Stimulated activated CD4-positive, alpha-beta T cell treated with anti-CD3 and anti-CD28 coated beads, Interleukin-4, amount 100 ng/mL, for 24 hours (primary cell): ENCODE measurements around the gene PTPRC.

Experiments used
- DNase-seq: peaks from one replicate; pipeline ENCODE4 v3.0.0-alpha.2; 2020

The PTPRC gene

DNA sequence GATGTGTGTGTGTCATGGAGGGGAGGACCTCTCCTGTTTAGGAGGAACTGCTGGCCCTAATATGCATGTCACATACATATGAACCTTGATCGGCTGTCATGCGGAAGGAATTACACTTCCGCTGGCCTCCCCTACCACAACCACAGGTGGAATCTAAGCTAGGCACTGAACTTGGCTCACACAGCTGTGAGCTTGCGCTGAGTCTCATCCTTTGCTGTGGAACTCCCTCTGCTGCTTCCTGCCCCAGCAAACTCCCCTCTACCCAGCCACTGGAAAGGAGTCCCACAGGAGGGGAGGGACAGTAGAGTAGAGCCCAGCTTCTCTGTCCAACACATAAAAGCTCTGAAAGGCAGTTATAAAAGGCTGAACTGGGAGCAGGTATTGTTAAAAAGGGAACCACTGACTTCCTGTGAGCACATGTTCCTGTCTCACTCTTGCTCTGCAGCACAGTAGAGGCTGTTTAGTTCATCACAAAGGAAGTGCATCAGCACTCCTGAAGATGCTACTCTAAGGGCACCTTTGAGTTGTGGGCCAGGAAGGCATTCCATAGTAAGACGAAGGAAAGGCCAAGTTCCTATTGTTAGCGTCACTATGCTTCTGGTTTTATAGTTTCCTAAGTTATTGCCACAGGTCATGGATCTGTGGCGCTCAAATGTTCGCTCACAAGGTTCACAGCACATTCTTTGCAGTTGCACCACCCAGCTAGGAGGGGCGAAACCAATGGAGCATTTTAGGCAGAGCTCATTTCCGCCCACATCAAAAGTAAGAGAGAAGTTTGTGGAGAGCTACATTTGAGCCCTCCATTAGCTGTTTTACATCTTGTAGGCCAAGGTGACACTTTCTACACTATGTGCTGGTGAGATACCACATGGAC lies 17.7 kb upstream of the PTPRC start:
- DNase-seq, result peak; percentile 65

DNA sequence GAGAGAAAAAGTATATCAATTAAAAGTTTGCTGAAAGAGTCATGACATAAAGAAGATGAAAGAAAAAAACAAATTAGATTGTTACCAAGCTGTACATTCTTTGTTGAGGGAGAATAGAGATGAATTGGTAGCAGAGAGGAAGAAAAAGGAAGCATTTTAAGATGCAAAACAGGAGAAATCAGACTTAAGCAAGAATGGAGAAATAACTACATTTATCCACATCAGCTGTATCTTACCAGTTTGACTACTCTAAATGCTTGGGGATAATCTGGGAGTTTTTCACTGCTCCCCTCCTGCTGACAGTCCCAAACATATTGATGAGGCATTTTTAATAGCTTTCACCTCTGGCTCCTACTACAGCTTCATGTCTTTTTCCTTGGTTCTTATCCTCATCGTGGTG lies 16.8 kb upstream of the PTPRC start:
- DNase-seq, result no peak

- DNase-seq, result no peak
Measured at GRCh38 chr1:198623752-198624647, 14.8 kb upstream of the PTPRC start.

GRCh38 chr1:198624648-198624980 lies 14.2 kb upstream of the PTPRC start:
- no peak for DNase-seq

DNA sequence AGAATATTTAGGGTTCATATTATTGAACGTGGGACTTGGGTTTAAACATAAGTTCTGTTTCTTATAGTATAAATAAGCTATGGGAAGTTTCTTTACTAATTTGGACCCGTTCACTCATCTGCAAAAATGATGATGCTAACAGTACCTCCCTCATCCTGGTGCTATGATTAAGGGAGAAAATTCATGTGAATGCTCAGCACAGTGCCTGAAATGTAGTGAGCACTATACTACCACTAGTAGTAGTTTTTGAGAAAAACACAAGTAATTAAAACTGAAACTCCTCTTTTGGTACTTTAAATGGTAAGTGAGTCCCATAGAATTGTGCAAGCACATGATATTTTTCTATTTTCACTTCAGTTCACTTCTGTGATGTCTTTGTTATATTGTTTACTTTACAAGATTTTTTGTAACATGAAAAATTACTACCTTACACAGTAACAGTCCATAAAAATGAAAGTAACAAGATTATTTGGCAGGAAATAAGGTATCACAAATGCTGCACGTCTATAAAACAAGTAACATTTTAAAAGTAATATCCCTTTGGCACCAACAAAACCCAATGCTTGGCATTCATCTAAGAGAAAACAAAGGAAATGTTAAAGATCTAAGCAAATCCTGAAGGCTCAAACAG lies 11.3 kb upstream of the PTPRC start:
- DNase-seq, result no peak

DNA sequence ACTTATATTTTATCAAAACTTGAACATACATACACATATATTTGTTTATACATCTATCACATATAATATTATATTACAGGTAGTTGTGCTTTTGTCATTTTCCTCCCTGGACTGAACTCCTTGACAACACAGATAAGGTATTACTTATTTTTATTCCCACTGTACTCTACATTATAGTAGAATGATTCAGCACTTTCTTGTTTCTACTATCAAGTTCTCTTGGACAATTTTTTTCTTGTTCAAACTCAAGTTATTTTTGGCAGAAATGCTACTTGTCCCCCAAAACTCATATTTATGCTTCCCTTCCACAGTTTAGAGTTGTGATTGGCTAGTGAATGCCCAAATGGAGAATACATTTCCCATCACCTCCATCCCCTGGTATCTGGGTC lies 10.8 kb upstream of the PTPRC start:
- no peak for DNase-seq

DNA sequence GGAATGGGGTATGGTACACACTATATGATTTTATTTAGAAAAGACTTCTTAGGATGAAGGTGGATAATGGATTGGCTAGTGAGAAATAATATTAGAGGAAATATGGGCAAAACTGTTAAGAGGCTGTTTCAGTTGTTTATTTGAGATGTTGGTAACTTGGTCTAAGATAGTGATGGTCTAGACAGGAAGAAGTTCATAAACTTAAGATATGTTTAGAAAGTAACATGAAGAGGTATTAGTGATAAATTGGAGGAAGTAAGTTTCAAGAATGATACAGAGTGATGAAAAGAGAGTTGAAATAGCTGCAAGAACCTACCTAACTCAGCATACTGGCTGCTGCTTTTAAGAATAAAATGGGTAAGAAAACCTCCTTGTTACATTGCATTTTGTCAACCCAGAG lies 9.2 kb upstream of the PTPRC start:
- DNase-seq, result no peak

GRCh38 chr1:198630863-198631262 lies 8.0 kb upstream of the PTPRC start:
- no peak for DNase-seq

DNA sequence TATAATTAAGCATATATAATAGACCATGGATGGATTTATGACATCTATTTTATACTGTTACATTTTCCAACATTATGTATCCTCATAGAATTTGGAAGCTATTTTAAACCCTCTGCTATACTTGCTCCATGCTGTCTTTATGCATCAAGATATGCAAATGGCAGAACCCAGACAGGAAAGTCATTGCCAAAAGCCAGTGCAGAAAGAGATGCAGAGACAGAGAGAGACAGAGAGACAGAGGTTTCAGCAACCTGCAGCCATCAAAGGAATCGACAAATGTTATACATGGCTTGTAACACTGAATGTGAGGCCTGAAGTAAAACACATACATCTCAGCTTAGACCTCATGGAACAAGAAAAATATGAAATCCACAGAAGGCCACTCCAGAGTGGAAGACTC lies 7.5 kb upstream of the PTPRC start:
- no peak for DNase-seq

- DNase-seq, result no peak
Measured at GRCh38 chr1:198632007-198632406, 6.8 kb upstream of the PTPRC start.

DNA sequence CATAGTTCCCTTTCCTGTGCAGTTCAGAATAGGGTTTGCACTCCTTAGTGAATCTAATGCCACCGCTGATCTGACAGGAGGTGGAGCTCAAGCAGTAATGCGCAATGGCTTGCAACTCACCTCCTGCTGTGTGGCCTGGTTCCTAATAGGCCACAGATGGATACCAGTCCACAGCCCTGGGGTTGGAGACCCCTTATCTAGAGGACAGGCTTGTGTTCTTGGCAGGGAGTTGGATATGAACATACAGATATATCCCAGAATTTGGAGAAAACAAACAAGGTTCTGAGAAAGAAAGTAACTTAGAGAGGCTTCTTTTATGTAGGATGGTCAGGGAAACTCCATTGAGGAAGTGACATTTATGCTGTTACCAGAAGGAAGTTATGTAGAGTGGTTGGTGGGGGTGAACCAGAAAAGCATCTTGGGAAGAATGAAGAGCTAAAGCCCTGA lies 5.1 kb upstream of the PTPRC start:
- DNase-seq, result no peak

DNA sequence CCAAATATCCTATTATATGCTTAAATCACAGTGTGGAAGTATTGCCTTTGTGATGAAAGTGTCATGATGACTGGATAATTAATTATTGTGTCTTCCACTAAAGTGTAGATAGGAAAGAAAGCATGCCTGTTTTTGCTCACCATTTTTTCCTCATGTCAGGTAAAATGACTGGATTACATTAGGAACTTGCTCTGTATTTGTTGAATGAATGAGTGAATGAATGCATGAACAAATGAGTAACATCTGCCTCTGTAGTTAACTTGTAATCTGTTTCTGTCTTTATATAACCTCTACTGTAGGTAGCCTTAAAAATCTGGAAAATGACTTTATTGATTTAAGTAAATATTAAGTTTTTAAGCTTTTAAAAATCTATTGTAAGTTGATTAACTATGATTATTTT lies 2.9 kb upstream of the PTPRC start:
- no peak for DNase-seq

GRCh38 chr1:198636391-198636790 lies 2.4 kb upstream of the PTPRC start:
- no peak for DNase-seq

DNA sequence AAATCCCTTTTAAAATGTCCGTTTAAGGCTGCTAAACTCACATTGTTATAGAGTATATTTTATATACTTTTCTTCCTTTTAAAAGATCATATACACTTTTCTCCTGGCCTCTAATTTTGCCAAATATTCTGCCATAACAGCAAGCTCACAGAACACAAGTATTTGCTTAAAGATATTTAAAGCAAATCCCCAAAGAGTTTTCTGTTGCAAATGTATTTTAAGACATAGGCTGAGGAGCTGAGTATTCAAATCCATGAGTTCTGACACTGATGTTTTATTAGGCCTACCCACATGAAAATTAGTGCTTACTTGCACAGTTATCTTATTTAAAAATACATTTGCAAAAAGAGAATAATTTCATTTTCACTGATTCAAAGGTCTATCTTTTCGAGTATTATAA lies 1.7 kb upstream of the PTPRC start:
- no peak for DNase-seq

DNA sequence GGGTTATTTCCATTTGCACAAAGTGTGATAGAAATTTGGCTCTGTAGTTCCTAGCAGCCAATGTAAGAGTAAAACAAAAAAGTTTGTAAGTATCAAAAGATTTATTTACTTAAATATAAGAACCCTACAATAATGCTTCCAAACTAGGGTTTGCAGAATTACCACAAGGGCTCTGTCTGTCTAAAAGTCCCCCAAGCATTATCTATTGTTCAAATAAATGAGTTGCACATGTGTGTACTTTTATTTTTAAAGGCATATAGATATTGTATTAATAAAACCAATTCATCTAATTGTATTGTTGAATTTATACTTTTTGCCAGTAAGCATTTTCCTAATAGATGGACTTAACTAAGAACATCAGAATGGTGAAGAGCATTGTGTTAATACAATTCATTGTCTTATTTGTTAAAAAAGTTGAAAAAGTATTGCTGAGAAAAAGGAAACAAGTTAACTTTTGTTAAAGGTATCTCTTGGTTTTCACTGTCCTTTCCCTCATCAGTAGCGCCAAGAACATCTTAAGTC lies 863 bp upstream of the PTPRC start:
- no peak for DNase-seq

DNA sequence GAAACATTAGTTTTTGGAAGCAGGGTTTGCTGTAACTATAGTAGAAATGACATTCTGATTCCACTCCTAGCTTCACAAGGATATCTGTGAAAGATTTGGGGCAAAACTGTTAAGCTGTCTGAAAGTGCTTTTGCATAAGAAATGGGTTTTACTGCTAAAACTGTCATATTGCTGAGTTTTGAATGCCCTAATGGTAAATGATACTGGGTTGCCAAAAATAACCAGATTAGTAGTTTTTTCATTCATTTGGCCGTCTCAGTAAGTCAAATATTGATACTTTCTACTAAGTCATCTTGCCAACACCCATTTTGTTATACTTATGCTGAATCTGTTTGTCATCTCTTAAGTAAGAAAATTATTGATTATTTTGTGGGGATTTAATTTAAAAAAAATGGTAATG lies 399 bp upstream of the PTPRC start:
- DNase-seq, result no peak

DNA sequence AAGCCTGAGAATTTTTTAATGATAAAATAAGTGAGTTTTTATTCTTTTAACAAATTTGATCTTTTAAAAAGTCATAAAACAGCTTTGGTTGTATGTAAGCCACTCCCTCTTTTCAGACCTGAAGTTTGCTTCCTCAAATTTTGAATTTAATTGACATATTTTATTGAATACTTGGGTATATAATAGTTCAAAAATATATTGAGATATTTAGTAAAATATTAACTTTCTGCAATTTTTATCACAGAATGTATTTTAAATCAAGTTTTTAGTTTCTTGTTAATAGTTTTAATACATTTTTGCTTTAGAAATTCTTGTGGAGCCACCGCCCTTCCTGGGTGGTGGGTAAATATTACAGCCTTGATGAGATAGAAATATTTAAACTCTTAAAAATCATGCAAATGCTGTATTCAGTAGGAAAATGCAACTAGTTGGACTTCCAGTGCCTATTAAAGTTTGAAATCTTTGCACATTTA lies 867 bp downstream of the PTPRC start:
- no peak for DNase-seq

DNA sequence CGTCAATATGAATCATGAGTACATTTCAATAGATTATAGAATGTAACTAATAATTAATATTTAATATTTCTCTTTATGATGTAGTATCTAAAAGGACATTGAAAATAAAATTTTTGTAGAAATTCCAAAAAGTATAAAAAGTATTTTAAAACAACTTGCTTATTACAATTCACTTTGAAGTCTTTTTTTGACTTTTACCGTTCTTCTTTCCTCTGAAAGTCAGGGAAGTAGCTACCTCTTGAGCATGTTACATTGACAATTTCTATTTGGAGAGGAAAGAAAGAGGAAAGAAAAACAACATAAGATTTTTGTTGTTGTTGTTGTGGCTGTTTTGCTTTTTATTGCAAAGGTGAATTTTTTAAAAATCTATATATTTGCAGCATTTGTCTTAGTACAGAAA lies 1.3 kb downstream of the PTPRC start:
- no peak for DNase-seq

DNA sequence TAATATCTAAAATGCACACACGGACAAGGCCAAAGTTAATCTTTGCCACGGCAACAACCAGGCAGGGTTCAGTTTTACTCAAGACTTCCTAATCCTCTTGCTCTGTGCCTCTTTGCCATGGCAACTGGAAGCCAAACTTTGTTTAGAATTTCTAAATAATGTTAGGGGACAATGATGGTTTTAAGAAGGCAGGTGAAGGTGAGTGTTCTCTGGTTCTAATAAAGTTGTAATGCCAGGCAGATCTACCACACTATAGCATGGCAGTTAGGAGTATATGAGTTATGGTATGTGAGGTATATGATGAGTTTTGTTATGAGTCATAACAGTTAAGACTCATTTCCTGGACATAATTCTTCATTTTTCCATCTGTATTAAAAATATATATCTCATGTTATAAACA lies 2.7 kb downstream of the PTPRC start:
- DNase-seq, result no peak

- no peak for DNase-seq
Measured at GRCh38 chr1:198641966-198642668, 3.3 kb downstream of the PTPRC start.

GRCh38 chr1:198642983-198643382 lies 4.1 kb downstream of the PTPRC start:
- DNase-seq, result no peak

DNA sequence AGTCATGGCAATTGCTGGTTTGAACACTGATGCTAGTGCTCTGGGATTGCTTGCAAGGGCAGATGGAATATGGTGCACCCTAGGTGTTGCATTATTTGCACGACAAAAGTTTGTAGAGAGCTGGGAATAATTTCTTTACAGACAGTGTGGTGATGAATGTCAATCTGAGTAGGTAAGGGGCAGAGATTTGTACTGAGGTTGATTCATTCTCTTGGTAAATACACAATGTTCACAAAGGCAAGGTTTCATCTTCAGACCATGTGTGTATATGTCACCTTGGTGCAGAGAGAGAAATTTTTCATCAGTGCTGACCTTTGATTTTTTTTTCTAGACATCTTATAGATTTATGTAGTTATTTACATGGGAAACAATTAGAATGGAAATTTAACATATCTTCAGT lies 5.0 kb downstream of the PTPRC start:
- no peak for DNase-seq

DNA sequence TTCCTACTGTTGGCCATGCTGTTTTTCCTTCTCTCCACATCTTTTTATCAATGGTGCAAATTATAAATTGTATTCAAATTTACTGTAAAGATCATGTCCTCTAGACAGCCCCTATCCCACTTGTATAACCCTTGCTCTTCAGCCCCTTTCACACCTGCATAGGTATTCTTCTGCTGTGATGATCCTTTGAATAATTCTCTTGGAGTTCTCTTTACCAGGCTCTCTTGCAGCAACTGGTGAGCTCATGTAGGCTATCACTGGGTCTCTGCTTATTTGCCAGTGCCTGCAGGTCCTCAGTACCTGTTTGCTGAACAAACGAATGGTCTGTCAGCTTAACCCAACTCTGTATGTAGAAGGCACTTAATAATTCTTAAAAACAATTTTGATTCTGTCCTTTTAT lies 8.2 kb downstream of the PTPRC start:
- no peak for DNase-seq
